Epithelial cell of prostate (primary cell): ENCODE data around the gene ASF1B.

Experiments used
- DNase-seq: peaks from one replicate; pipeline ENCODE4 v3.0.0-alpha.2; 2011; ENCODE audit warnings: low read depth, low spot score
- H3K27ac ChIP-seq: fragments of 450-650 bp; 2 replicates; pipeline ENCODE4 v1.5.1; 2017; ENCODE audit warnings: mild to moderate bottlenecking

Gene ASF1B

GRCh38 chr19:14112051-14112808, 24.2 kb downstream of the ASF1B start:
- no peak for DNase-seq
- no peak overlapping the region for H3K27ac ChIP-seq

GRCh38 chr19:14111486-14111885, 24.9 kb downstream of the ASF1B start:
- no peak for DNase-seq
- H3K27ac ChIP-seq: no peak overlapping the region

GRCh38 chr19:14110650-14111049, 25.7 kb downstream of the ASF1B start:
- no peak overlapping the region for H3K27ac ChIP-seq
- DNase-seq: no peak

GRCh38 chr19:14107581-14108461, 28.6 kb downstream of the ASF1B start:
- H3K27ac ChIP-seq: no peak overlapping the region
- DNase-seq: no peak

GRCh38 chr19:14106840-14107239, 29.5 kb downstream of the ASF1B start:
- no peak for DNase-seq
- H3K27ac ChIP-seq: no peak overlapping the region

GRCh38 chr19:14105680-14106079, 30.7 kb downstream of the ASF1B start:
- DNase-seq: no peak
- no peak overlapping the region for H3K27ac ChIP-seq

- DNase-seq: no peak
- no peak overlapping the region for H3K27ac ChIP-seq
Measured at GRCh38 chr19:14103310-14103709, 33.1 kb downstream of the ASF1B start.

- H3K27ac ChIP-seq: no peak overlapping the region
- DNase-seq: no peak
Measured at GRCh38 chr19:14102756-14103155, 33.6 kb downstream of the ASF1B start.

- no peak overlapping the region for H3K27ac ChIP-seq
- no peak for DNase-seq
Measured at GRCh38 chr19:14102102-14102696, 34.2 kb downstream of the ASF1B start.

- H3K27ac ChIP-seq: no peak overlapping the region
- no peak for DNase-seq
Measured at GRCh38 chr19:14101003-14101545, 35.3 kb downstream of the ASF1B start.

- H3K27ac ChIP-seq: no peak overlapping the region
- no peak for DNase-seq
Measured at GRCh38 chr19:14097532-14098151, 38.7 kb downstream of the ASF1B start.

- DNase-seq: no peak
- no peak overlapping the region for H3K27ac ChIP-seq
Measured at GRCh38 chr19:14096272-14096992, 40.0 kb downstream of the ASF1B start.

- H3K27ac ChIP-seq: no peak overlapping the region
- DNase-seq: no peak
Measured at GRCh38 chr19:14094854-14095253, 41.5 kb downstream of the ASF1B start.

- no peak overlapping the region for H3K27ac ChIP-seq
- no peak for DNase-seq
Measured at GRCh38 chr19:14093117-14093823, 43.1 kb downstream of the ASF1B start.

- DNase-seq: no peak
- H3K27ac ChIP-seq: no peak overlapping the region
Measured at GRCh38 chr19:14091813-14092462, 44.5 kb downstream of the ASF1B start.

- DNase-seq: no peak
- H3K27ac ChIP-seq: peak overlapping the region; percentile 23
Measured at GRCh38 chr19:14091081-14091812, 45.1 kb downstream of the ASF1B start.

GRCh38 chr19:14090509-14091080, 45.8 kb downstream of the ASF1B start, which contains the start of gene SAMD1:
Gene SAMD1, minus strand, starts transcription at chr19:14090751.
- H3K27ac ChIP-seq: peak within 1 kb of the TSS; percentile 23
- DNase-seq: no peak
